Activated naive CD4-positive, alpha-beta T cell treated with anti-CD3 and anti-CD28 coated beads, Interleukin-2, amount 50 U/mL, for 24 hours (primary cell): ENCODE measurements around the gene LRRK1.

ENCODE experiments used
- H3K27ac Mint-ChIP-seq: one replicate; pipeline ENCODE4 v1.8.0; 2021; ENCODE audit warnings: mild to moderate bottlenecking, mixed read lengths
- H3K27me3 Mint-ChIP-seq: one replicate; pipeline ENCODE4 v1.8.0; 2021; ENCODE audit warnings: mixed read lengths
- H3K36me3 Mint-ChIP-seq: one replicate; pipeline ENCODE4 v1.8.0; 2021; ENCODE audit warnings: mixed read lengths
- H3K4me1 Mint-ChIP-seq: one replicate; pipeline ENCODE4 v1.8.0; 2021; ENCODE audit warnings: mixed read lengths
- H3K4me3 Mint-ChIP-seq: one replicate; pipeline ENCODE4 v1.8.0; 2021; ENCODE audit warnings: mild to moderate bottlenecking, mixed read lengths
- H3K9me3 Mint-ChIP-seq: one replicate; pipeline ENCODE4 v1.8.0; 2021; ENCODE audit warnings: mixed read lengths

Gene LRRK1

GRCh38 chr15:100932676-100933348 is 13.7 kb downstream of the LRRK1 start:
- Mint-ChIP-seq H3K27me3 (peaks cover 2% of the 10 kb centered on the region), H3K4me3 (no peak overlapping the region), H3K4me1 (no peaks in the 10 kb centered on the region), H3K27ac (no peak overlapping the region), H3K36me3 (no peaks in the 10 kb centered on the region), H3K9me3 (no peaks in the 10 kb centered on the region)

GRCh38 chr15:100934166-100934565 is 15.0 kb downstream of the LRRK1 start:
- Mint-ChIP-seq H3K9me3 (no peaks in the 10 kb centered on the region), H3K4me3 (no peak overlapping the region), H3K27me3 (peaks cover 2% of the 10 kb centered on the region), H3K4me1 (no peaks in the 10 kb centered on the region), H3K36me3 (no peaks in the 10 kb centered on the region), H3K27ac (no peak overlapping the region)

GRCh38 chr15:100934726-100935125 is 15.6 kb downstream of the LRRK1 start:
- Mint-ChIP-seq H3K4me3 (no peak overlapping the region), H3K27me3 (peaks cover 2% of the 10 kb centered on the region), H3K36me3 (no peaks in the 10 kb centered on the region), H3K27ac (no peak overlapping the region), H3K4me1 (no peaks in the 10 kb centered on the region), H3K9me3 (no peaks in the 10 kb centered on the region)

GRCh38 chr15:100937171-100937570 is 18.0 kb downstream of the LRRK1 start:
- Mint-ChIP-seq H3K27me3 (peaks cover 2% of the 10 kb centered on the region), H3K4me1 (no peaks in the 10 kb centered on the region), H3K27ac (no peak overlapping the region), H3K9me3 (no peaks in the 10 kb centered on the region), H3K36me3 (no peaks in the 10 kb centered on the region), H3K4me3 (no peak overlapping the region)

- no peaks in the 10 kb centered on the region for H3K36me3 Mint-ChIP-seq
- H3K4me1 Mint-ChIP-seq = no peaks in the 10 kb centered on the region
- no peaks in the 10 kb centered on the region for H3K27me3 Mint-ChIP-seq
- no peak overlapping the region for H3K27ac Mint-ChIP-seq
- H3K4me3 Mint-ChIP-seq = no peak overlapping the region
- H3K9me3 Mint-ChIP-seq = no peaks in the 10 kb centered on the region
Observed at GRCh38 chr15:100939791-100940190, 20.6 kb downstream of the LRRK1 start.

- Mint-ChIP-seq H3K4me3 (no peak overlapping the region), H3K27me3 (no peaks in the 10 kb centered on the region), H3K4me1 (no peaks in the 10 kb centered on the region), H3K27ac (no peak overlapping the region), H3K36me3 (no peaks in the 10 kb centered on the region), H3K9me3 (no peaks in the 10 kb centered on the region)
Observed at GRCh38 chr15:100940767-100941379, 21.7 kb downstream of the LRRK1 start.

- Mint-ChIP-seq H3K27me3 (no peaks in the 10 kb centered on the region), H3K27ac (no peak overlapping the region), H3K4me1 (no peaks in the 10 kb centered on the region), H3K4me3 (no peak overlapping the region), H3K9me3 (no peaks in the 10 kb centered on the region), H3K36me3 (no peaks in the 10 kb centered on the region)
Observed at GRCh38 chr15:100941536-100941935, 22.4 kb downstream of the LRRK1 start.

GRCh38 chr15:100942656-100943425 is 23.7 kb downstream of the LRRK1 start:
- H3K9me3 Mint-ChIP-seq = no peaks in the 10 kb centered on the region
- H3K27ac Mint-ChIP-seq = no peak overlapping the region
- H3K4me1 Mint-ChIP-seq = no peaks in the 10 kb centered on the region
- no peaks in the 10 kb centered on the region for H3K27me3 Mint-ChIP-seq
- H3K4me3 Mint-ChIP-seq = no peak overlapping the region
- no peaks in the 10 kb centered on the region for H3K36me3 Mint-ChIP-seq

GRCh38 chr15:100944244-100944895 is 25.2 kb downstream of the LRRK1 start:
- H3K4me1 Mint-ChIP-seq = no peaks in the 10 kb centered on the region
- H3K27ac Mint-ChIP-seq = no peak overlapping the region
- H3K36me3 Mint-ChIP-seq = no peaks in the 10 kb centered on the region
- H3K9me3 Mint-ChIP-seq = no peaks in the 10 kb centered on the region
- H3K4me3 Mint-ChIP-seq = no peak overlapping the region
- H3K27me3 Mint-ChIP-seq = peaks cover 8% of the 10 kb centered on the region

GRCh38 chr15:100944986-100945385 is 25.8 kb downstream of the LRRK1 start:
- H3K27me3 Mint-ChIP-seq = peaks cover 11% of the 10 kb centered on the region
- no peak overlapping the region for H3K27ac Mint-ChIP-seq
- no peaks in the 10 kb centered on the region for H3K9me3 Mint-ChIP-seq
- H3K36me3 Mint-ChIP-seq = no peaks in the 10 kb centered on the region
- H3K4me3 Mint-ChIP-seq = no peak overlapping the region
- H3K4me1 Mint-ChIP-seq = no peaks in the 10 kb centered on the region

- Mint-ChIP-seq H3K9me3 (no peaks in the 10 kb centered on the region), H3K4me1 (no peaks in the 10 kb centered on the region), H3K4me3 (no peak overlapping the region), H3K27me3 (peaks cover 11% of the 10 kb centered on the region), H3K27ac (no peak overlapping the region), H3K36me3 (no peaks in the 10 kb centered on the region)
Observed at GRCh38 chr15:100947760-100948429, 28.7 kb downstream of the LRRK1 start.

GRCh38 chr15:100948430-100948762 is 29.2 kb downstream of the LRRK1 start:
- Mint-ChIP-seq H3K36me3 (no peaks in the 10 kb centered on the region), H3K4me3 (no peak overlapping the region), H3K27me3 (peaks cover 11% of the 10 kb centered on the region), H3K4me1 (no peaks in the 10 kb centered on the region), H3K27ac (no peak overlapping the region), H3K9me3 (no peaks in the 10 kb centered on the region)

- no peak overlapping the region for H3K4me3 Mint-ChIP-seq
- H3K4me1 Mint-ChIP-seq = no peaks in the 10 kb centered on the region
Observed at GRCh38 chr15:100949691-100950090, 30.5 kb downstream of the LRRK1 start.

GRCh38 chr15:100951965-100952364 is 32.8 kb downstream of the LRRK1 start:
- no peaks in the 10 kb centered on the region for H3K36me3 Mint-ChIP-seq
- peaks cover 13% of the 10 kb centered on the region for H3K27me3 Mint-ChIP-seq
- H3K4me1 Mint-ChIP-seq = no peaks in the 10 kb centered on the region
- H3K9me3 Mint-ChIP-seq = no peaks in the 10 kb centered on the region
- H3K27ac Mint-ChIP-seq = no peak overlapping the region
- H3K4me3 Mint-ChIP-seq = no peak overlapping the region

More at GRCh38 chr15:100949691-100950090, 30.5 kb downstream of the LRRK1 start:
- no peaks in the 10 kb centered on the region for H3K9me3 Mint-ChIP-seq
- no peaks in the 10 kb centered on the region for H3K36me3 Mint-ChIP-seq
- peaks cover 12% of the 10 kb centered on the region for H3K27me3 Mint-ChIP-seq
- H3K27ac Mint-ChIP-seq = no peak overlapping the region

- H3K4me1 Mint-ChIP-seq = no peaks in the 10 kb centered on the region
- H3K27me3 Mint-ChIP-seq = peaks cover 13% of the 10 kb centered on the region
- no peak overlapping the region for H3K27ac Mint-ChIP-seq
- H3K9me3 Mint-ChIP-seq = no peaks in the 10 kb centered on the region
- no peaks in the 10 kb centered on the region for H3K36me3 Mint-ChIP-seq
- H3K4me3 Mint-ChIP-seq = no peak overlapping the region
Observed at GRCh38 chr15:100952566-100952965, 33.4 kb downstream of the LRRK1 start.
